Superior temporal gyrus (tissue), 1 donor: ENCODE data around the gene C19orf33.

Source experiments
- DNase-seq: peaks from one replicate; pipeline ENCODE4 v3.0.0-alpha.2; 2016; ENCODE audit errors: extremely low spot score

Gene C19orf33

GRCh38 chr19:38308926-38309614 is 5.0 kb downstream of the C19orf33 start:
- DNase-seq: no peak

- no peak for DNase-seq
Observed at GRCh38 chr19:38309615-38310278, 5.7 kb downstream of the C19orf33 start.

- no peak for DNase-seq
Observed at GRCh38 chr19:38310279-38310670, 6.2 kb downstream of the C19orf33 start.

GRCh38 chr19:38310986-38311385 is 6.9 kb downstream of the C19orf33 start:
- no peak for DNase-seq

GRCh38 chr19:38315657-38316476 is 11.8 kb downstream of the C19orf33 start, which contains the start of gene YIF1B:
Gene YIF1B, minus strand, starts transcription at chr19:38315947. Its CDS starts 30 bp downstream, at chr19:38315917.
- peak; percentile 96 for DNase-seq

GRCh38 chr19:38316477-38317067 is 12.5 kb downstream of the C19orf33 start:
- peak; percentile 45 for DNase-seq

GRCh38 chr19:38317104-38317612 is 13.1 kb downstream of the C19orf33 start:
- no peak for DNase-seq

GRCh38 chr19:38318660-38319059 is 14.6 kb downstream of the C19orf33 start:
- DNase-seq: no peak

GRCh38 chr19:38319421-38320258 is 15.6 kb downstream of the C19orf33 start, which contains the start of gene KCNK6:
Gene KCNK6, plus strand, starts transcription at chr19:38319845. Its CDS starts 106 bp downstream, at chr19:38319951.
- no peak for DNase-seq

GRCh38 chr19:38320969-38321339 is 16.9 kb downstream of the C19orf33 start:
- no peak for DNase-seq

GRCh38 chr19:38321646-38322196 is 17.7 kb downstream of the C19orf33 start:
- DNase-seq: no peak

- DNase-seq: no peak
Observed at GRCh38 chr19:38323291-38323690, 19.2 kb downstream of the C19orf33 start.

GRCh38 chr19:38324431-38324830 is 20.4 kb downstream of the C19orf33 start:
- no peak for DNase-seq

- DNase-seq: no peak
Observed at GRCh38 chr19:38326591-38326990, 22.5 kb downstream of the C19orf33 start.

- no peak for DNase-seq
Observed at GRCh38 chr19:38329651-38330050, 25.6 kb downstream of the C19orf33 start.

GRCh38 chr19:38331728-38332127 is 27.7 kb downstream of the C19orf33 start:
- DNase-seq: no peak

GRCh38 chr19:38333245-38333644 is 29.2 kb downstream of the C19orf33 start:
- no peak for DNase-seq

GRCh38 chr19:38335949-38336637 is 32.0 kb downstream of the C19orf33 start:
- DNase-seq: peak; percentile 92

GRCh38 chr19:38336638-38337359 is 32.7 kb downstream of the C19orf33 start:
- DNase-seq: peak; percentile 81
